ENCODE measurements around the gene UBE2A.

- no peak for TF ChIP-seq CTCF (IDR thresholded peaks at IDR 0.05)
- TF ChIP-seq SP1 (CRISPR knock-in tag; conservative IDR thresholded peaks at IDR 0.05), result no peak
- TF ChIP-seq USF2 (CRISPR knock-in tag; IDR thresholded peaks at IDR 0.05), result no peak
- TF ChIP-seq ZNF219 (CRISPR knock-in tag; IDR thresholded peaks at IDR 0.05; ENCODE audit: borderline replicate concordance), result no peak
- TF ChIP-seq SMAD3 (CRISPR knock-in tag; IDR thresholded peaks at IDR 0.05; ENCODE audit: borderline replicate concordance), result no peak
- no peak for TF ChIP-seq NR1H2 (CRISPR knock-in tag; IDR thresholded peaks at IDR 0.05)
- no peak for TF ChIP-seq NFYB (CRISPR knock-in tag; conservative IDR thresholded peaks at IDR 0.05; ENCODE audit: low read depth)
- no peak for TF ChIP-seq KAT7 (CRISPR knock-in tag; IDR thresholded peaks at IDR 0.05; ENCODE audit: borderline replicate concordance)
- no peak for TF ChIP-seq ZNF232 (CRISPR knock-in tag; IDR thresholded peaks at IDR 0.05)
- no peak for TF ChIP-seq NFE2L1 (CRISPR knock-in tag; IDR thresholded peaks at IDR 0.05)
- TF ChIP-seq CREM (CRISPR knock-in tag; IDR thresholded peaks at IDR 0.05), result no peak
These were observed 48.2 kb downstream of the UBE2A start for GRCh38 chrX:119622356-119623232.
